Thyroid gland (tissue), 4 donors: Measurements from ENCODE around the gene RPTOR. TPM values are rescaled to one million over a fixed set of nuclear protein-coding genes. Genes with fewer than 3 reads are reported as not detected.

Source experiments
- DNase-seq, 2 donors: peaks; one replicate each; pipeline ENCODE4 v3.0.0-alpha.2; 2019
- H3K27ac ChIP-seq, 3 donors: fragments of 200-600 bp; sonication (generic); 1 replicate in 2 of 3; 2 replicates in 1 of 3; pipeline ENCODE4 v1.5.1; 2016 to 2019; ENCODE audit warnings: mild to moderate bottlenecking in 1 of 3, moderate library complexity in 1 of 3
- H3K27me3 ChIP-seq: fragments of 200-600 bp; sonication (generic); one replicate; pipeline ENCODE4 v1.5.1; 2019
- H3K36me3 ChIP-seq, 2 donors: fragments of 200-600 bp; sonication (generic); one replicate each; pipeline ENCODE4 v1.5.1; 2016 to 2019
- H3K4me1 ChIP-seq, 2 donors: fragments of 200-600 bp; sonication (generic); one replicate each; pipeline ENCODE4 v1.5.1; 2017 to 2019
- H3K4me3 ChIP-seq, 3 donors: fragments of 200-600 bp; sonication (generic); replicated peaks in 1 of 3; 1 replicate in 2 of 3; 2 replicates in 1 of 3; pipeline ENCODE4 v1.5.1; 2016; ENCODE audit warnings: mild to moderate bottlenecking in 1 of 3
- H3K9me3 ChIP-seq: fragments of 200-600 bp; sonication (generic); one replicate; pipeline ENCODE4 v1.5.1; 2017
- POLR2A ChIP-seq, 2 donors: fragments of 450-650 bp; IDR thresholded peaks; one replicate each; pipeline ENCODE4 v1.6.1; 2017; ENCODE audit warnings: antibody characterized with exemption in 2 of 2, mild to moderate bottlenecking in 2 of 2, moderate library complexity in 1 of 2
- WGBS, 2 donors: methylation state at CpG; one replicate each; pipeline ENCODE4 v1.1.5; 2017; 5-methylcytosine and 5-hydroxymethylcytosine counted together
- intact Hi-C: fragments of 100-400 bp; cut with DNase I; formaldehyde crosslinking; loops from one replicate; pipeline ENCODE4 v1.15.1; 2023
- total RNA-seq, 4 donors: library from RNA; depleted of rRNA; stranded (reverse); fragments of >200 nt; gene quantifications; one replicate each; pipeline ENCODE4 v1.2.3, GENCODE V29; 2016
- TF ChIP-seq, protein P1 (sequence below), 6 experiments: fragments of 200-600 bp in 3 of 6; fragments of 450-650 bp in 3 of 6; sonication (generic) in 3 of 6; IDR thresholded peaks; one replicate each; pipeline ENCODE4 v1.5.1; 2016 to 2019; ENCODE audit warnings: antibody characterized with exemption in 6 of 6, mild to moderate bottlenecking in 2 of 6, inconsistent platforms in 1 of 6, moderate library complexity in 1 of 6

Gene RPTOR
- total RNA-seq, 4 donors from 2014 or later = 24.2 to 58.1 (median 34.5) TPM

DNA sequence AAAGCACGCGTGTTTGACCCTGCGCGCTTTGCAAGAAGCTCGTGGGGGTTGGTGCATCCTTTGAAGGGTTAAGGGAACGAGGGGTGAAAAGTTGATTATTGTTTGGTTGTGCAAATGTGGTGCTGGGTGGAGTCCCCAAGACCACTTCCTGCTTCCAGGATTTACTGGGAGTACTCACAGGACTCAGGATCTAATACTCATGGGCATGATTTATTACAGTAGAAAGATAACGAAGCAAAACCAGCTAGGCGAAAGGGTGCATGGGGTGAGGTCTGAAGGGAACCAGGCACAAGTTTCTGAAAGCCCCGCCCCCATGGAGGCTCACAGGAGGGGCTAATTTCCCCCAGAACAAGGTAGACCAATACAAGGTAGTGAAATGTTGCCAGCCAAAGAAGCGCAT is 58.8 kb downstream of the RPTOR start:
- intact Hi-C loops = no loop called here
- H3K4me1 ChIP-seq = no peaks in the 10 kb centered on the region
- no peaks in the 10 kb centered on the region for H3K27me3 ChIP-seq
- WGBS, 2 donors = 93 to 97% methylated on average over 10 of the region's 10 CpGs
- no peaks in the 10 kb centered on the region for H3K36me3 ChIP-seq
- no peaks in the 10 kb centered on the region for H3K9me3 ChIP-seq
- no peak overlapping the region for H3K27ac ChIP-seq
- no peak for TF ChIP-seq POLR2A (IDR thresholded peaks at IDR 0.05)
- TF ChIP-seq, protein P1, sequence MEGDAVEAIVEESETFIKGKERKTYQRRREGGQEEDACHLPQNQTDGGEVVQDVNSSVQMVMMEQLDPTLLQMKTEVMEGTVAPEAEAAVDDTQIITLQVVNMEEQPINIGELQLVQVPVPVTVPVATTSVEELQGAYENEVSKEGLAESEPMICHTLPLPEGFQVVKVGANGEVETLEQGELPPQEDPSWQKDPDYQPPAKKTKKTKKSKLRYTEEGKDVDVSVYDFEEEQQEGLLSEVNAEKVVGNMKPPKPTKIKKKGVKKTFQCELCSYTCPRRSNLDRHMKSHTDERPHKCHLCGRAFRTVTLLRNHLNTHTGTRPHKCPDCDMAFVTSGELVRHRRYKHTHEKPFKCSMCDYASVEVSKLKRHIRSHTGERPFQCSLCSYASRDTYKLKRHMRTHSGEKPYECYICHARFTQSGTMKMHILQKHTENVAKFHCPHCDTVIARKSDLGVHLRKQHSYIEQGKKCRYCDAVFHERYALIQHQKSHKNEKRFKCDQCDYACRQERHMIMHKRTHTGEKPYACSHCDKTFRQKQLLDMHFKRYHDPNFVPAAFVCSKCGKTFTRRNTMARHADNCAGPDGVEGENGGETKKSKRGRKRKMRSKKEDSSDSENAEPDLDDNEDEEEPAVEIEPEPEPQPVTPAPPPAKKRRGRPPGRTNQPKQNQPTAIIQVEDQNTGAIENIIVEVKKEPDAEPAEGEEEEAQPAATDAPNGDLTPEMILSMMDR (IDR thresholded peaks at IDR 0.05) = no peak
- no peak overlapping the region for H3K4me3 ChIP-seq
- DNase-seq = no peak

- Histone ChIP-seq H3K4me3 (no peak overlapping the region), H3K27ac (no peak overlapping the region), H3K36me3 (no peaks in the 10 kb centered on the region), H3K4me1 (no peaks in the 10 kb centered on the region), H3K27me3 (no peaks in the 10 kb centered on the region), H3K9me3 (no peaks in the 10 kb centered on the region)
- no peak for TF ChIP-seq POLR2A (IDR thresholded peaks at IDR 0.05)
- TF ChIP-seq, protein P1 (IDR thresholded peaks at IDR 0.05) = no peak
- intact Hi-C loops = no loop called here
- 95 to 97% methylated on average over 5 of the region's 5 CpGs for WGBS, 2 donors
- no peak for DNase-seq
Measured at GRCh38 chr17:80604009-80604669, 59.5 kb downstream of the RPTOR start.

- TF ChIP-seq POLR2A (IDR thresholded peaks at IDR 0.05) = no peak
- TF ChIP-seq, protein P1 (IDR thresholded peaks at IDR 0.05) = no peak
- no peaks in the 10 kb centered on the region for H3K4me1 ChIP-seq
- intact Hi-C loops = no loop called here
- H3K27me3 ChIP-seq = no peaks in the 10 kb centered on the region
- no peaks in the 10 kb centered on the region for H3K9me3 ChIP-seq
- no peak overlapping the region for H3K27ac ChIP-seq
- 93 to 94% methylated on average over 7 of the region's 7 CpGs for whole genome bisulfite sequencing, 2 donors
- H3K4me3 ChIP-seq = no peak overlapping the region
- DNase-seq = no peak
- no peaks in the 10 kb centered on the region for H3K36me3 ChIP-seq
Measured at GRCh38 chr17:80604670-80605010, 60.0 kb downstream of the RPTOR start.

DNA sequence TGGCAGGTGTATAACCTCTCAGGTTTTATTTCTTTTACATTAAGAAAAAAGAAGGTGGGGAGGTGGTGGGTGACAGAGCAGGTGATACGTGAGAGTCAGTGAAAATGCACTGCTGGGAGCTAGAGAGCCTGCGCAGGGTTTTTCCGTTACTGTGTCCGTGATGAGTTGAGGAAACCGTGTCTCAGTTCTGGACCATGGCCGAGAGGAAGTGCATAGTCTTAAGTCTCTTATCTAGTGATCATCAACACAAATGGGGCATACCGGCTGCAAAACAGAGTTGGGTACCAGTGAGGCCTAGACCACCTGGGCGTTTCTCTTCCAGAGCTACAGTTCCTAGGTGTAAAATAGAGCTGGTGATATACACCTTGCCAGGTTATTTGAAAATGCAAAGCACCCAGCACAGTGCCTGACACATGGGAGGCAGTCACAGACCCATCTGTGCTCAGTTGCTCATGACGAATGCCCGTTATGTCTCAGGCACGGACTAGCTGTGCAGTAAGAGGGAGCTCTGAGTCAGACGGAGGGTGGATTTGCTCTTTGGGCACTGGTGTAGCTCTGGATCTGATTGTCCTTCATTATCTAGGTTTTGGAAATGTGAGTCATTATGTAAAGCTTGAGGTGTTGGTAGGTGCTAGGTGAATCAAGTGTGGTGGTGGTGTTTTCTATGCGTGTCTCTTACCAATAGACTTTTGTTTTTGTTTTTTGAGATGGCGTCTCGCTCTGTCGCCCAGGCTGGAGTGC is 60.9 kb downstream of the RPTOR start:
- DNase-seq = no peak
- no peak overlapping the region for H3K4me3 ChIP-seq
- H3K36me3 ChIP-seq = no peaks in the 10 kb centered on the region
- no peak overlapping the region for H3K27ac ChIP-seq
- no peaks in the 10 kb centered on the region for H3K27me3 ChIP-seq
- intact Hi-C loops = no loop called here
- no peaks in the 10 kb centered on the region for H3K4me1 ChIP-seq
- no peaks in the 10 kb centered on the region for H3K9me3 ChIP-seq
- 78 to 86% methylated on average over 16 of the region's 16 CpGs for WGBS, 2 donors
- TF ChIP-seq, protein P1 (IDR thresholded peaks at IDR 0.05) = no peak
- TF ChIP-seq POLR2A (IDR thresholded peaks at IDR 0.05) = no peak

GRCh38 chr17:80608326-80608725 is 63.7 kb downstream of the RPTOR start:
- no peak for DNase-seq
- H3K27me3 ChIP-seq = no peaks in the 10 kb centered on the region
- no peaks in the 10 kb centered on the region for H3K4me1 ChIP-seq
- no peaks in the 10 kb centered on the region for H3K36me3 ChIP-seq
- H3K4me3 ChIP-seq = no peak overlapping the region
- WGBS, 2 donors = 96 to 97% methylated on average over 11 to 12 of the region's 12 CpGs
- intact Hi-C loops = no loop called here
- H3K27ac ChIP-seq = no peak overlapping the region
- H3K9me3 ChIP-seq = no peaks in the 10 kb centered on the region
- TF ChIP-seq, protein P1 (IDR thresholded peaks at IDR 0.05) = no peak
- no peak for TF ChIP-seq POLR2A (IDR thresholded peaks at IDR 0.05)
